ENCODE data around the gene IRF7.
A peak's percentile ranks its signal among the peaks of the same experiment; 100 is the strongest.
"Not testable (repeated sequence)": the region's sequence is repeated elsewhere in the genome, so short reads cannot be mapped to it uniquely, and the experiment has no call there.

IRF7 gene

GRCh38 chr11:574632-575312, 41.0 kb downstream of the IRF7 start:
- DNase-seq (ENCODE audit: extremely low spot score) = no peak
- no peak for TF ChIP-seq CTCF (IDR thresholded peaks at IDR 0.05; ENCODE audit: control extremely low read depth, extremely low read depth, low read depth, missing control alignments)
- ChIA-PET CTCF (interaction anchor here (1.5 to 1.8 kb wide), 4 partner anchors 10 to 39 kb away, joined by 3 to 9 read pairs (median 4); no protein-coding TSS in a partner anchor), POLR2A (interaction anchor here (1.6 kb wide), 1 partner anchor 10 kb away, joined by 5 read pairs; no protein-coding TSS in a partner anchor)

GRCh38 chr11:574031-574570, 41.6 kb downstream of the IRF7 start:
- DNase-seq (ENCODE audit: extremely low spot score); CTCF ChIA-PET; POLR2A ChIA-PET: not testable (repeated sequence)

DNA sequence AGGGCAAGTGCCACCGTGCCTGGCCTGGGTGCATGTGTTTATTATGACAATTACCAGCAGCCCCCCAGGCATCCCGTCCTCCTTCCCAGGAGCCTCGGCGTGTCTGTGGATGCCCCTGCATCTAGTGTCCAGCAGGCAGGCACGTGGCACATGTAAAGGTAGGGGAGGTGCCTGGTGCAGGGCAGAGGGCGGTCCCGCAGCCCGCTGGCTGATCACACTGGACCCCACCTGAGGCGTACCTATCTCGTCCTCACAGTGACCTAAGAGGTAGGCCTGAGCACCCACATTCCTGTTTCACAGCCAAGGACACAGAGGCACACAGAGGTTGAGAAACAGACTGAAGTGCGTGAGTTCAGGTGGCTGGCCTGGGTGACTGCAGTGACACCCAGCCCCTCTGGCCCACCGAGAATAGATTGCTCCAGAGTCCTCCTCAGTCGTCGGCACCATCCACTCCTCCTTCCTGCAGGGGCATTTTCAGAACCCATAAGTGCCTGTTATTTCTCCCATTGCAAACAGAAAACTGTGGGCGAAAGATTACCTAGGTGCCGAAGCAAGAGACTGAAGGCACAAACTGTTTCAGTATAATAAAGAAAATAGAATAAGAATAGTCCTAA, 42.5 kb downstream of the IRF7 start:
- CTCF ChIA-PET = no interaction called here
- TF ChIP-seq CTCF (IDR thresholded peaks at IDR 0.05; ENCODE audit: control extremely low read depth, extremely low read depth, low read depth, missing control alignments) = no peak
- POLR2A ChIA-PET = no interaction called here
- no peak for DNase-seq (ENCODE audit: extremely low spot score)

GRCh38 chr11:571802-572185, 44.0 kb downstream of the IRF7 start:
- DNase-seq (ENCODE audit: extremely low spot score) = no peak
- ChIA-PET CTCF (interaction anchor here (0.6 kb wide), 1 partner anchor 17 kb away, joined by 4 read pairs; no protein-coding TSS in a partner anchor), POLR2A (no interaction called here)
- TF ChIP-seq CTCF (IDR thresholded peaks at IDR 0.05; ENCODE audit: control extremely low read depth, extremely low read depth, low read depth, missing control alignments) = no peak

- POLR2A ChIA-PET = no interaction called here
- no peak for TF ChIP-seq CTCF (IDR thresholded peaks at IDR 0.05; ENCODE audit: control extremely low read depth, extremely low read depth, low read depth, missing control alignments)
These were observed 46.4 kb downstream of the IRF7 start for GRCh38 chr11:569158-569885.

DNA sequence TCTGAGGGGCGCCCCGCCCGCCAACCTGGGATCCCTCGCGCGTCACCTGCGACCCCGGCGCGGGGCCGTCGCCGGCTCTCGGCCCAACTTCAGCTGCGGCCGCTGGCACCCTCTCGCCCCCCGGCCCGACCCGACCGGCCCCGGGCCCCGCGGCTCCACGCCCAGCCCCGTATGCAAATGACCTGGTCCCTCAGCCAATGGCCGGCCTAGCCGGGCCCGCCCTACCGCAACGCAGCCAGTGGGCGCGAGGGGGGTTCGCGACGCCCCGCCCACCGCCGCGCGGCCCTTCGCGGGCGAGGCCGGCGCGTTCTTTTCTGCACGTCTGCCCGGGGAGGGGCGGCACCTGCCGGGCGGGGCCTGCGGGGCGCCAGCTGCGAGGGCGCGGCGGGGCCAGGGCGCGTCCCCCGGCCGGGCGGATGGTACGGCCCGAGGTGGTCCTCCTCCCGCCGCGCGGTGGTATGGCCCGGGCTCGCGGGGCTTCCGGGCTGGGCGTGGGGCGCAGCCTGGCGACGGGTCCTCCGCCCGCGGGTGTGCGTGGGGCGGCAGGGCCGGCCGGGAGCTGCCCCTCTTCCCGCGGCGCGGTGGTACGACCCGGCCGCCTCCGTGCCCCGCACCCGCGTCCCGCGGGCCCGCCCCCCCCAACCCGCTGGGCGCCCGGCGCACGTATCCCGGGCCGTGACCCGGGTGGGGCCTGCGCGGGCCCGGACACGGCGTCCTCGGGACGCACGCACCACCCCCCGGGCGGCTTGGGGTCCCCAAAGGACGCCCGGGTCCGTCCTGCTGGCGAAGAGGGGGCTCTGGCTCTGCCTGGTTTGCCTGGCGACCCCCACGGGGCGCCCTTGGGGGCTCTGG, 47.2 kb downstream of the IRF7 start:
- POLR2A ChIA-PET = no interaction called here
- CTCF ChIA-PET = interaction anchor here (1.1 to 5.8 kb wide), 3 partner anchors 13 to 49 kb away, joined by 3 to 36 read pairs (median 3); no protein-coding TSS in a partner anchor
- TF ChIP-seq CTCF (IDR thresholded peaks at IDR 0.05; ENCODE audit: control extremely low read depth, extremely low read depth, low read depth, missing control alignments) = no peak
- peak; percentile 97 for DNase-seq (ENCODE audit: extremely low spot score)

More at GRCh38 chr11:569158-569885, 46.4 kb downstream of the IRF7 start:
- no peak for DNase-seq (ENCODE audit: extremely low spot score)
- CTCF ChIA-PET = interaction anchor here (1.1 to 5.8 kb wide), 2 partner anchors 14 to 34 kb away, joined by 3 to 36 read pairs; no protein-coding TSS in a partner anchor

All from GM10248 (cell line).